Thoracic aorta (tissue), 2 donors: Measurements from ENCODE around the gene LEFTY1. TPM values are rescaled to one million over a fixed set of nuclear protein-coding genes. Genes with fewer than 3 reads are reported as not detected.

ENCODE experiments used
- ATAC-seq: fragments of 150-250 bp; one replicate; pipeline ENCODE4 v1.8.0; 2017; ENCODE audit warnings: low read depth; ENCODE audit not compliant: insufficient number of reproducible peaks, low FRiP score
- DNase-seq: peaks from one replicate; pipeline ENCODE4 v3.0.0-alpha.2; 2020; ENCODE audit warnings: low spot score
- H3K27ac ChIP-seq, 2 donors: fragments of 200-600 bp; sonication (generic); 1 replicate in 1 of 2; 2 replicates in 1 of 2; pipeline ENCODE4 v1.5.1; 2016; ENCODE audit warnings: mild to moderate bottlenecking in 2 of 2, moderate library complexity in 2 of 2
- H3K27me3 ChIP-seq: fragments of 200-600 bp; sonication (generic); replicated peaks from 2 replicates; pipeline ENCODE4 v1.6.0; 2016; ENCODE audit warnings: mild to moderate bottlenecking; ENCODE audit not compliant: insufficient read depth
- H3K36me3 ChIP-seq: fragments of 200-600 bp; sonication (generic); one replicate; pipeline ENCODE4 v1.5.1; 2016
- H3K4me1 ChIP-seq, 2 donors: fragments of 200-600 bp; sonication (generic); 1 replicate in 1 of 2; 2 replicates in 1 of 2; pipeline versions ENCODE4 v1.5.1 to v1.6.0; 2016; ENCODE audit warnings: low read depth in 2 of 2, mild to moderate bottlenecking in 1 of 2; ENCODE audit not compliant: control insufficient read depth in 1 of 2
- H3K4me3 ChIP-seq: fragments of 200-600 bp; sonication (generic); 2 replicates; pipeline ENCODE4 v1.5.1; 2016; ENCODE audit warnings: mild to moderate bottlenecking
- H3K9me3 ChIP-seq: fragments of 200-600 bp; sonication (generic); 2 replicates; pipeline ENCODE4 v1.5.1; 2016
- CTCF ChIP-seq: fragments of 200-600 bp; sonication (generic); IDR thresholded peaks from one replicate; pipeline ENCODE4 v1.5.1; 2019; ENCODE audit warnings: antibody characterized with exemption
- total RNA-seq, 2 donors: library from RNA; depleted of rRNA; stranded (reverse); fragments of >200 nt; gene quantifications; one replicate each; pipeline versions ENCODE4 v1.1.0 to v1.2.3, GENCODE V29; 2016

LEFTY1 gene
- total RNA-seq, 2 donors from 2014 or later: not detected

GRCh38 chr1:225908013-225908640 lies 19.2 kb upstream of the LEFTY1 start:
- H3K9me3 ChIP-seq: no peaks in the 10 kb centered on the region
- TF ChIP-seq CTCF: no peak
- no peak for DNase-seq

GRCh38 chr1:225907341-225907740 lies 18.4 kb upstream of the LEFTY1 start:
- DNase-seq: no peak
- Histone ChIP-seq H3K9me3 (no peaks in the 10 kb centered on the region), H3K36me3 (no peaks in the 10 kb centered on the region), H3K27ac (no peak overlapping the region), H3K4me3 (no peak overlapping the region), H3K4me1 (peaks cover 0 to 10% of the 10 kb centered on the region in 2 donors), H3K27me3 (no peaks in the 10 kb centered on the region)
- ATAC-seq: no peak
- TF ChIP-seq CTCF: no peak

More at GRCh38 chr1:225908013-225908640, 19.2 kb upstream of the LEFTY1 start:
- H3K4me3 ChIP-seq: no peak overlapping the region
- no peaks in the 10 kb centered on the region for H3K27me3 ChIP-seq
- no peaks in the 10 kb centered on the region for H3K36me3 ChIP-seq
- no peak overlapping the region for H3K27ac ChIP-seq
- no peak for ATAC-seq
- H3K4me1 ChIP-seq: peaks cover 0 to 10% of the 10 kb centered on the region in 2 donors

GRCh38 chr1:225906467-225906866 lies 17.5 kb upstream of the LEFTY1 start:
- ATAC-seq: no peak
- Histone ChIP-seq H3K27ac (no peak overlapping the region), H3K36me3 (no peaks in the 10 kb centered on the region), H3K4me1 (peaks cover 0 to 7% of the 10 kb centered on the region in 2 donors), H3K27me3 (no peaks in the 10 kb centered on the region), H3K9me3 (no peaks in the 10 kb centered on the region), H3K4me3 (no peak overlapping the region)
- no peak for TF ChIP-seq CTCF
- DNase-seq: no peak

GRCh38 chr1:225903623-225904022 lies 14.7 kb upstream of the LEFTY1 start:
- Histone ChIP-seq H3K4me1 (no peaks in the 10 kb centered on the region), H3K9me3 (no peaks in the 10 kb centered on the region), H3K27me3 (no peaks in the 10 kb centered on the region), H3K27ac (no peak overlapping the region), H3K36me3 (no peaks in the 10 kb centered on the region), H3K4me3 (no peak overlapping the region)
- no peak for TF ChIP-seq CTCF
- no peak for DNase-seq
- ATAC-seq: no peak

- no peak for ATAC-seq
- TF ChIP-seq CTCF: no peak
- no peak overlapping the region for H3K4me3 ChIP-seq
Measured at GRCh38 chr1:225899044-225899925, 10.3 kb upstream of the LEFTY1 start.

More at GRCh38 chr1:225899044-225899925, 10.3 kb upstream of the LEFTY1 start:
- Histone ChIP-seq H3K27me3 (no peaks in the 10 kb centered on the region), H3K9me3 (no peaks in the 10 kb centered on the region), H3K36me3 (no peaks in the 10 kb centered on the region), H3K4me1 (no peaks in the 10 kb centered on the region), H3K27ac (no peak overlapping the region)
- no peak for DNase-seq
